Transverse colon (tissue), 4 donors: ENCODE measurements around the gene AFP.

Source experiments
- EP300 ChIP-seq: sonication (generic); formaldehyde crosslinking; IDR thresholded peaks from one replicate; pipeline ENCODE4 v1.6.1; 2017; ENCODE audit warnings: antibody characterized with exemption, low read depth
- POLR2A ChIP-seq: fragments of 450-650 bp; IDR thresholded peaks from one replicate; pipeline ENCODE4 v1.6.1; 2016; ENCODE audit warnings: antibody characterized with exemption, mild to moderate bottlenecking, moderate library complexity
- POLR2AphosphoS5 ChIP-seq, 3 donors: sonication (generic); formaldehyde crosslinking; IDR thresholded peaks; one replicate each; pipeline ENCODE4 v1.6.1; 2016; ENCODE audit warnings: antibody characterized with exemption in 3 of 3
- TF ChIP-seq, protein P1 (sequence below), 5 experiments: fragments of 200-600 bp in 3 of 5; fragments of 450-650 bp in 2 of 5; sonication (generic) in 3 of 5; IDR thresholded peaks; 1 replicate in 2 of 5; 2 replicates in 3 of 5; pipeline ENCODE4 v1.5.1; 2016 to 2017; ENCODE audit warnings: antibody characterized with exemption in 5 of 5, inconsistent platforms in 3 of 5, mild to moderate bottlenecking in 2 of 5, moderate library complexity in 1 of 5

DNA sequence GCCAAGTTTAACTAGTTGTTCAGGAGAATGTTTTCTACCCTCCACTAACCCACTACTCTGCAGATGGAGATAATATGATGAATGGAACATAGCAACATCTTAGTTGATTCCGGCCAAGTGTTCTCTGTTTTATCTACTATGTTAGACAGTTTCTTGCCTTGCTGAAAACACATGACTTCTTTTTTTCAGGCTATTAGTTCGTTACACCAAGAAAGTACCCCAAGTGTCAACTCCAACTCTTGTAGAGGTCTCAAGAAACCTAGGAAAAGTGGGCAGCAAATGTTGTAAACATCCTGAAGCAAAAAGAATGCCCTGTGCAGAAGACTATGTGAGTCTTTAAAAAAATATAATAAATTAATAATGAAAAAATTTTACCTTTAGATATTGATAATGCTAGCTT is 18.7 kb upstream of the AFP start:
- TF ChIP-seq POLR2AphosphoS5 (IDR thresholded peaks at IDR 0.05) (no peak), POLR2A (no peak), EP300 (no peak)
- TF ChIP-seq, protein P1, sequence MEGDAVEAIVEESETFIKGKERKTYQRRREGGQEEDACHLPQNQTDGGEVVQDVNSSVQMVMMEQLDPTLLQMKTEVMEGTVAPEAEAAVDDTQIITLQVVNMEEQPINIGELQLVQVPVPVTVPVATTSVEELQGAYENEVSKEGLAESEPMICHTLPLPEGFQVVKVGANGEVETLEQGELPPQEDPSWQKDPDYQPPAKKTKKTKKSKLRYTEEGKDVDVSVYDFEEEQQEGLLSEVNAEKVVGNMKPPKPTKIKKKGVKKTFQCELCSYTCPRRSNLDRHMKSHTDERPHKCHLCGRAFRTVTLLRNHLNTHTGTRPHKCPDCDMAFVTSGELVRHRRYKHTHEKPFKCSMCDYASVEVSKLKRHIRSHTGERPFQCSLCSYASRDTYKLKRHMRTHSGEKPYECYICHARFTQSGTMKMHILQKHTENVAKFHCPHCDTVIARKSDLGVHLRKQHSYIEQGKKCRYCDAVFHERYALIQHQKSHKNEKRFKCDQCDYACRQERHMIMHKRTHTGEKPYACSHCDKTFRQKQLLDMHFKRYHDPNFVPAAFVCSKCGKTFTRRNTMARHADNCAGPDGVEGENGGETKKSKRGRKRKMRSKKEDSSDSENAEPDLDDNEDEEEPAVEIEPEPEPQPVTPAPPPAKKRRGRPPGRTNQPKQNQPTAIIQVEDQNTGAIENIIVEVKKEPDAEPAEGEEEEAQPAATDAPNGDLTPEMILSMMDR (IDR thresholded peaks at IDR 0.05): no peak
